T-helper 1 cell treated with Interleukin-12 subunit alpha and Interleukin-12 subunit beta and Interleukin-4 antibody, amounts not matched to agents 30 ng/mL and 1 ng/mL, for 36 hours (primary cell): ENCODE measurements around the gene DDIT4. TPM values are rescaled to one million over a fixed set of nuclear protein-coding genes. Genes with fewer than 3 reads are reported as not detected.
"Not testable (repeated sequence)": the region's sequence is repeated elsewhere in the genome, so short reads cannot be mapped to it uniquely, and the experiment has no call there.

Experiments used
- intact Hi-C: fragments of 100-400 bp; cut with micrococcal nuclease; formaldehyde crosslinking; loops from one replicate; pipeline ENCODE4 v1.15.1; 2024
- total RNA-seq: library from RNA; stranded (reverse); gene quantifications from 2 replicates; pipeline ENCODE4 v1.2.3, GENCODE V29; 2022

DDIT4 gene
- total RNA-seq, 1 donor from 2014 or later: 211 TPM

GRCh38 chr10:72265990-72266865 lies 7.5 kb upstream of the DDIT4 start:
- intact Hi-C loops: no loop called here

- intact Hi-C loops: no loop called here
Measured at GRCh38 chr10:72267381-72267780, 6.3 kb upstream of the DDIT4 start.

GRCh38 chr10:72267819-72268399 lies 5.8 kb upstream of the DDIT4 start:
- intact Hi-C loops: no loop called here

GRCh38 chr10:72268475-72269200 lies 5.1 kb upstream of the DDIT4 start:
- intact Hi-C loops: not testable (repeated sequence)

GRCh38 chr10:72270607-72271281 lies 3.0 kb upstream of the DDIT4 start:
- intact Hi-C loops: loop anchor here (5.0 kb wide), 2 partner anchors 108 to 422 kb away; partner anchors contain the start of gene MCU

GRCh38 chr10:72272689-72273409 lies 875 bp upstream of the DDIT4 start:
- intact Hi-C loops: loop anchor here (1.0 to 5.0 kb wide), 11 partner anchors 12 to 419 kb away; partner anchors contain the start of genes ANAPC16, ASCC1, MCU and SPOCK2

GRCh38 chr10:72274213-72274729 lies 547 bp downstream of the DDIT4 start:
- intact Hi-C loops: loop anchor here (1.0 to 5.0 kb wide), 4 partner anchors 11 to 418 kb away; partner anchors contain the start of gene MCU

- intact Hi-C loops: loop anchor here (1.0 to 5.0 kb wide), 4 partner anchors 10 to 417 kb away; partner anchors contain the start of gene MCU
Measured at GRCh38 chr10:72274730-72275350, 1.1 kb downstream of the DDIT4 start.

GRCh38 chr10:72275351-72276012 lies 1.8 kb downstream of the DDIT4 start:
- intact Hi-C loops: no loop called here

GRCh38 chr10:72276013-72276387 lies 2.3 kb downstream of the DDIT4 start:
- intact Hi-C loops: no loop called here

GRCh38 chr10:72276421-72277339 lies 3.0 kb downstream of the DDIT4 start:
- intact Hi-C loops: no loop called here

- intact Hi-C loops: no loop called here
Measured at GRCh38 chr10:72277340-72277995, 3.7 kb downstream of the DDIT4 start.

GRCh38 chr10:72277996-72278667 lies 4.4 kb downstream of the DDIT4 start:
- intact Hi-C loops: no loop called here

GRCh38 chr10:72278668-72279393 lies 5.1 kb downstream of the DDIT4 start:
- intact Hi-C loops: no loop called here

- intact Hi-C loops: not testable (repeated sequence)
Measured at GRCh38 chr10:72279587-72279986, 5.9 kb downstream of the DDIT4 start.

- intact Hi-C loops: no loop called here
Measured at GRCh38 chr10:72283131-72283530, 9.4 kb downstream of the DDIT4 start.
